ENCODE results near the gene CACNG3.
"Not testable (repeated sequence)": the region's sequence is repeated elsewhere in the genome, so short reads cannot be mapped to it uniquely, and the experiment has no call there.

Gene CACNG3

GRCh38 chr16:24255456-24256371 lies at the start of gene CACNG3:
TSS of gene CACNG3 (plus strand) at chr16:24256335. CDS start at chr16:24256755, 420 bp downstream.
- DNase-seq (ENCODE audit: low read depth) = peak; percentile 15

- DNase-seq (ENCODE audit: low read depth) = no peak
These were observed 49.2 kb upstream of the CACNG3 start for GRCh38 chr16:24206926-24207325.

- no peak for DNase-seq (ENCODE audit: low read depth)
These were observed 47.4 kb upstream of the CACNG3 start for GRCh38 chr16:24208710-24209109.

- DNase-seq (ENCODE audit: low read depth) = no peak
These were observed 41.1 kb upstream of the CACNG3 start for GRCh38 chr16:24214992-24215391.

- no peak for DNase-seq (ENCODE audit: low read depth)
These were observed 39.2 kb upstream of the CACNG3 start for GRCh38 chr16:24216961-24217360.

GRCh38 chr16:24217461-24217860 lies 38.7 kb upstream of the CACNG3 start:
- DNase-seq (ENCODE audit: low read depth) = no peak

- no peak for DNase-seq (ENCODE audit: low read depth)
These were observed 37.8 kb upstream of the CACNG3 start for GRCh38 chr16:24218299-24218698.

- no peak for DNase-seq (ENCODE audit: low read depth)
These were observed 34.9 kb upstream of the CACNG3 start for GRCh38 chr16:24221219-24221618.

- DNase-seq (ENCODE audit: low read depth) = no peak
These were observed 27.6 kb upstream of the CACNG3 start for GRCh38 chr16:24228514-24228913.

- DNase-seq (ENCODE audit: low read depth) = no peak
These were observed 23.2 kb upstream of the CACNG3 start for GRCh38 chr16:24232936-24233335.

GRCh38 chr16:24234737-24235136 lies 21.4 kb upstream of the CACNG3 start:
- no peak for DNase-seq (ENCODE audit: low read depth)

GRCh38 chr16:24235806-24236205 lies 20.3 kb upstream of the CACNG3 start:
- DNase-seq (ENCODE audit: low read depth) = no peak

GRCh38 chr16:24238846-24239245 lies 17.3 kb upstream of the CACNG3 start:
- DNase-seq (ENCODE audit: low read depth) = not testable (repeated sequence)

GRCh38 chr16:24246911-24247607 lies 9.1 kb upstream of the CACNG3 start:
- no peak for DNase-seq (ENCODE audit: low read depth)

- peak; percentile 30 for DNase-seq (ENCODE audit: low read depth)
These were observed 2.9 kb upstream of the CACNG3 start for GRCh38 chr16:24253192-24253591.

GRCh38 chr16:24257958-24258357 lies 1.8 kb downstream of the CACNG3 start:
- DNase-seq (ENCODE audit: low read depth) = no peak

GRCh38 chr16:24258791-24259190 lies 2.7 kb downstream of the CACNG3 start:
- DNase-seq (ENCODE audit: low read depth) = no peak

- no peak for DNase-seq (ENCODE audit: low read depth)
These were observed 6.7 kb downstream of the CACNG3 start for GRCh38 chr16:24262816-24263215.

GRCh38 chr16:24270721-24271442 lies 14.7 kb downstream of the CACNG3 start:
- DNase-seq (ENCODE audit: low read depth) = no peak

GRCh38 chr16:24272379-24272778 lies 16.2 kb downstream of the CACNG3 start:
- no peak for DNase-seq (ENCODE audit: low read depth)

- no peak for DNase-seq (ENCODE audit: low read depth)
These were observed 17.5 kb downstream of the CACNG3 start for GRCh38 chr16:24273508-24274182.

- DNase-seq (ENCODE audit: low read depth) = no peak
These were observed 19.3 kb downstream of the CACNG3 start for GRCh38 chr16:24275413-24275812.
